HFF-Myc (cell line): Measurements from ENCODE around the gene SIGLEC5.

ENCODE experiments used
- DNase-seq: peaks from one replicate; pipeline ENCODE4 v3.0.0-alpha.2; 2011; ENCODE audit warnings: low read depth; ENCODE audit errors: extremely low read depth
- H3K4me3 ChIP-seq: replicated peaks from 2 replicates; pipeline ENCODE4 v1.5.1; 2011; ENCODE audit warnings: low read depth, mild to moderate bottlenecking, control low read depth, low read length
- TF ChIP-seq, protein P1 (sequence below): IDR thresholded peaks from 2 replicates; pipeline ENCODE4 v1.5.1; 2012; ENCODE audit warnings: mild to moderate bottlenecking, low read depth, low read length, control low read depth; ENCODE audit errors: missing control alignments

The SIGLEC5 gene

DNA sequence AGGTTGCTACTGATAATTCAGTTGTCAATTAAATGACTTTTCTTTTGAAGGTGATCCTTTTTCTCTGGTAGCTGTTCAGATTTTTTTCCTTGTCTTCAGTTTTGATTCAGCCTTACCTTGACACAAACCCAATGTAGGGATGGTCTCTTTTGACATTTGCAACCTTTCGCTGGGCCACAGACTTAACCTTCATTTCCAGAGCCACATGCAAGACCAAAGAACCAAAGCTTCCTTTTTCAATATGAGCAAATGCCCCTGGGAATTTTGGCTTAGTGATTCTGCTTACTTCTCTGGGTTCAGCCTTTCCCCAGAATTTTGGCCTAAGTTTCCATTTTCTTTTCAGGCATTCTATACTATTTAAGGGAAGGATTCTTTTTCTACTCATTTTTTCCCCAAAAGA, 19.6 kb downstream of the SIGLEC5 start:
- no peak for DNase-seq
- TF ChIP-seq, protein P1, sequence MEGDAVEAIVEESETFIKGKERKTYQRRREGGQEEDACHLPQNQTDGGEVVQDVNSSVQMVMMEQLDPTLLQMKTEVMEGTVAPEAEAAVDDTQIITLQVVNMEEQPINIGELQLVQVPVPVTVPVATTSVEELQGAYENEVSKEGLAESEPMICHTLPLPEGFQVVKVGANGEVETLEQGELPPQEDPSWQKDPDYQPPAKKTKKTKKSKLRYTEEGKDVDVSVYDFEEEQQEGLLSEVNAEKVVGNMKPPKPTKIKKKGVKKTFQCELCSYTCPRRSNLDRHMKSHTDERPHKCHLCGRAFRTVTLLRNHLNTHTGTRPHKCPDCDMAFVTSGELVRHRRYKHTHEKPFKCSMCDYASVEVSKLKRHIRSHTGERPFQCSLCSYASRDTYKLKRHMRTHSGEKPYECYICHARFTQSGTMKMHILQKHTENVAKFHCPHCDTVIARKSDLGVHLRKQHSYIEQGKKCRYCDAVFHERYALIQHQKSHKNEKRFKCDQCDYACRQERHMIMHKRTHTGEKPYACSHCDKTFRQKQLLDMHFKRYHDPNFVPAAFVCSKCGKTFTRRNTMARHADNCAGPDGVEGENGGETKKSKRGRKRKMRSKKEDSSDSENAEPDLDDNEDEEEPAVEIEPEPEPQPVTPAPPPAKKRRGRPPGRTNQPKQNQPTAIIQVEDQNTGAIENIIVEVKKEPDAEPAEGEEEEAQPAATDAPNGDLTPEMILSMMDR: no peak
- H3K4me3 ChIP-seq: no peak overlapping the region

DNA sequence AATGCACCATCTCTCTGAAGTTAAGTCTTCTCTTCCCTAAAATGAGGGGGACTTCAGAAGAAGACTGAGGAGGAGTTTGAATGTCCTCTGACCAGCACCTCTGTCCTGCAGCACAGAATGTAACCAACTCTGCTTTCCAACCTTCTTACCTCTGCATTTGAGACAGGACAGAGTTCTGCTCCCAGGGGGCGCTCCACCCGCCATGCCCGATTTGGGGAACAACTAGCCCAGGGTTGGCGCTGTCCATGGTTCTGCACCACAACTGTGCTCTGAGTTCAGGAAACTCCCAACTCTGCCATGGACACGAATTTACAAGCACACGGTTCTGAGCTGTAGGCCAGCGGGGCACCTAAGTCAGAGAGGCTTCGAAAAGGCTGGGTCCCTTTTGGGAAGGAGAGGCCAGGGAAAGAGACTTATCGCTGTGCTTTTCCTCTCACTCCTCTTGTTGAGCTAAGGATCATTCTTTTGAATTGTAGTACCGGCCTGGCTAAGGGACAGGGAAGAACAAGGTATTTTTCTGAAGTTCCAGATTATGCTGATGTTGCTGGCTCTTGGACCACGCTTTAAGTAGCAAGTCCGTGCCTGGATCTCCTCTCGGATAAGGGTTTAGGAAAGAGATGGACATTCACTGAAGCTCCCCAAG, 22.2 kb downstream of the SIGLEC5 start:
- DNase-seq: peak; percentile 41
- H3K4me3 ChIP-seq: no peak overlapping the region
- TF ChIP-seq, protein P1: peak; percentile 88

DNA sequence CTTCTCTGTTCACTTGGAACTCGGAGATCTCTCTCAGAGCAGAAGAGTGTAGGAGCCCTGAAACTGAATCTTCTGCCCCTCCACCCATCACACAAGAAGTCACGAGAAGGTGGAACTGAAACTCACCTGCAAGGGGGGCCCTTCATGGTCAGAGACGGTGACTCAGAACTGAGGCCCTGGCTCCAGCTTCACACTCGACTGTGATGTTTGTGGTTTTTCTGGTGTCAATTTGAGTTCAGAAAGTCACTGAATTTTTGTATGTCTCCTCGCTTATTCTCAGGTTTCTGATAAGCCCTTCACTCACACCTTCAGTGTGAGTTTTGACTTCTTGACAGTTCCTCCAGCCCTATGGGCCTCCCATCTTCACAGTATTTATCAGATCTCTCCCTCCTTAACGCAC, 23.1 kb downstream of the SIGLEC5 start:
- DNase-seq: no peak
- H3K4me3 ChIP-seq: no peak overlapping the region
- TF ChIP-seq, protein P1: no peak

DNA sequence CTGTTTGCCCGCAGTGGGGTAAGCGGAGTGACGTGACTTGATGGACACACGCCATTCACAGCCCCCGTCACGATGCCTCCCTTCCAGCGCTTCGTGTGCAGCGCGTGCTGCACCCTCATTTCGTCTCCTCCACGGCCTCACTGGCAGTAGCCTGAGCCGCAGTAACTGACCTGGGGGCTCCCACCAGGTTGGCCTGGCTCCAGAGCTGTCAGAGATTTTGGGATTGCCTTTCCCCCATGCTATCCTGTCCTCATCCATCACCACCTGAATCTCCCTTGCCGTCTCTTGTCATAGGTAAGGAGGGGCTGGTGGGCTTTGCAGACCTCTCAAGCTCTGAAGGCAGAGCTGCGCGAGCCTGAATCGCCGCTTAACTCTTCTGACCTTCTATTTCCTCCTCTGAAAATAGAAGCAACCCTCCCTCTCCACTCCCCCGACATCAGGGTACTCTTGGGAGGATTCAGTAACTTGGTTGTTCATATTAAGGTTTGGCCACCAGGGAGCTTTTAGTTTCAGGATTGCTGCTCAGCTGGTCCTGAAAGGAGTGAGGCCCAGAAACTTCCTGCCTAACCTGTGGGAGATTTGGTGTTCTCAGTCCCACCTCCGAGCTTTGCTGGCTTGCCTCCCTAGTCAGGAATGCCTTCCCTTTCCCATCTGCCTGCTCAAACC, 27.9 kb downstream of the SIGLEC5 start:
- TF ChIP-seq, protein P1: no peak
- DNase-seq: no peak
- no peak overlapping the region for H3K4me3 ChIP-seq

DNA sequence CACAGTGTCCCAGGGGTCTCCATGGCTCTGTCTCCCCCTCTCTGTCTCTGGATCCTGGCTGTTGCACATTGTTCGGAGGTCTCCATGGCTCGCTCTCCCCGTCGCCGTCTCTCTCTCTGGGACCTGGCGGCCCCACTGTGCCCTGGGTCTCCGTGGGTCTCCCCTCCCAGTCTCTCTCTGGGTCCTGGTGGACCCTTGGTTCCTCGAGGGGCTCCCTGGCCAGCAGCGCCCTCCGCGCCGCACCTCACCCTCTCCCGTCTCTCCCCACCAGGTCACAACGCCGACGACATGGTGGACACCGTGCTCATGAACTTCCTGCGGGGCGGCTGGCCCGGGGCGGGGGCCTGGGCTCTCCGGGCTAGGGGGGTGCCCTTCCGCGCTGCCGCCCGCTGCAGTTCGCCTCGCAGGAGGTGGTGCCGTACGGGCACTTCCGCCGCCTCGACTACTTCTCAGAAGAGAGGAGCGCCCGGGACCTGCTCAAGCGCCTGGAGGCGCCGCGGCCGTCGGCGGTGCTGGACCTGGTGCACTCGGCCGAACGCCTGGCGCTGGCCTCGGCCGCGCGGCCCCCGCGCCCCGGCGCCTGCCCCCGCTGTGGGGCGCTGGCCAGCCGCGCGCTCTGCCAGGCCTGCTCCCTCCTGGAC, 29.1 kb downstream of the SIGLEC5 start:
- H3K4me3 ChIP-seq: no peak overlapping the region
- TF ChIP-seq, protein P1: no peak
- DNase-seq: no peak

DNA sequence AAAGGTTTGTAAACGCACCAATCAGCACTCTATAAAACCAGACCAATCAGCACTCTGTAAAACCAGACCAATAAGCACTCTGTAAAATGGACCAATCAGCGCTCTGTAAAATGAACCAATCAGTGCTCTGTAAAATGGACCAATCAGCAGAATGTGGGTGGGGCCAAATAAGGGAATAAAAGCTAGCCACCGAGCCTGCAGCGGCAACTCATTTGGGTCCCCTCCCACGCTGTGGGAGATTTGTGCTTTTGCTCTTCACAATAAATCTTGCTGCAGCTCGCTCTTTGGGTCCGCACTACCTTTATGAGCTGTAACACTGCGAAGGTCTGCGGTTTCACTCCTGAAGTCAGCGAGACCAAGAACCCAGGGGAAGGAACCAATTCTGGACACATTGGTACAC, 31.1 kb downstream of the SIGLEC5 start:
- no peak overlapping the region for H3K4me3 ChIP-seq
- TF ChIP-seq, protein P1: no peak
- no peak for DNase-seq
